MM.1S (cell line): ENCODE measurements around the gene SAMD14.

Source experiments
- EZH2phosphoT487 ChIP-seq: fragments of 300-600 bp; sonication (generic); IDR thresholded peaks from 2 replicates; pipeline ENCODE4 v1.6.1; 2018; ENCODE audit warnings: antibody characterized with exemption, low read length
- TF ChIP-seq, protein P1 (sequence below): fragments of 300-600 bp; sonication (generic); IDR thresholded peaks from 2 replicates; pipeline ENCODE4 v1.5.1; 2016; ENCODE audit warnings: antibody characterized with exemption, low read length, mixed read lengths

DNA sequence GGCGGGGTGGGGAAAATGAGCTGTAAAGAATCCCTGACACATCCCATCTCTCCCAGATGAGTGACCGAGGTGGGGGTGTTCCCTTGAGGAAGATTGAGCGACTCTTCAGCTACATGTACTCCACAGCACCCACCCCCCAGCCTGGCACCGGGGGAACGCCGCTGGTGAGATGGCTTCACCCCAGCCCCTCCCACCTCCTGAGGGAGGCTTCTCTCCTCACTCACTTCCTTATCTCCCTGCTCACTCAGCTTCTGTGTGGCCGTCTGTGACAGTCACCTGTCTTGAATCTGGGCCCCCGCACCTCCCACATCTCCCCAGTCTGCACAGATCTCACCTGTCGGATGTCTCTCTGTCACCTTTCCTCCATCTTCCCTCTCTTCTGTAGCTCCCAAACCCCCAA lies 21.4 kb downstream of the SAMD14 start:
- TF ChIP-seq, protein P1, sequence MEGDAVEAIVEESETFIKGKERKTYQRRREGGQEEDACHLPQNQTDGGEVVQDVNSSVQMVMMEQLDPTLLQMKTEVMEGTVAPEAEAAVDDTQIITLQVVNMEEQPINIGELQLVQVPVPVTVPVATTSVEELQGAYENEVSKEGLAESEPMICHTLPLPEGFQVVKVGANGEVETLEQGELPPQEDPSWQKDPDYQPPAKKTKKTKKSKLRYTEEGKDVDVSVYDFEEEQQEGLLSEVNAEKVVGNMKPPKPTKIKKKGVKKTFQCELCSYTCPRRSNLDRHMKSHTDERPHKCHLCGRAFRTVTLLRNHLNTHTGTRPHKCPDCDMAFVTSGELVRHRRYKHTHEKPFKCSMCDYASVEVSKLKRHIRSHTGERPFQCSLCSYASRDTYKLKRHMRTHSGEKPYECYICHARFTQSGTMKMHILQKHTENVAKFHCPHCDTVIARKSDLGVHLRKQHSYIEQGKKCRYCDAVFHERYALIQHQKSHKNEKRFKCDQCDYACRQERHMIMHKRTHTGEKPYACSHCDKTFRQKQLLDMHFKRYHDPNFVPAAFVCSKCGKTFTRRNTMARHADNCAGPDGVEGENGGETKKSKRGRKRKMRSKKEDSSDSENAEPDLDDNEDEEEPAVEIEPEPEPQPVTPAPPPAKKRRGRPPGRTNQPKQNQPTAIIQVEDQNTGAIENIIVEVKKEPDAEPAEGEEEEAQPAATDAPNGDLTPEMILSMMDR, result no peak
- TF ChIP-seq EZH2phosphoT487, result no peak
